Endothelial cell (in vitro differentiated cells): ENCODE data around the gene UPF1. TPM values are rescaled to one million over a fixed set of nuclear protein-coding genes. Genes with fewer than 3 reads are reported as not detected.

Experiments
- DNase-seq: peaks from one replicate; pipeline ENCODE4 v3.0.0; 2021; ENCODE audit warnings: low spot score
- H3K27ac Mint-ChIP-seq: one replicate; pipeline ENCODE4 v1.8.0; 2021; ENCODE audit warnings: mixed read lengths, inconsistent platforms; ENCODE audit not compliant: unreplicated experiment
- H3K27me3 Mint-ChIP-seq: one replicate; pipeline ENCODE4 v1.8.0; 2021; ENCODE audit warnings: mild to moderate bottlenecking, moderate library complexity, mixed read lengths, inconsistent platforms; ENCODE audit not compliant: unreplicated experiment
- H3K36me3 Mint-ChIP-seq: one replicate; pipeline ENCODE4 v1.8.0; 2021; ENCODE audit warnings: mild to moderate bottlenecking, low read depth, mixed read lengths, inconsistent platforms; ENCODE audit not compliant: unreplicated experiment
- H3K4me1 Mint-ChIP-seq: one replicate; pipeline ENCODE4 v1.8.0; 2021; ENCODE audit warnings: mild to moderate bottlenecking, mixed read lengths, inconsistent platforms; ENCODE audit not compliant: unreplicated experiment
- H3K4me3 Mint-ChIP-seq: one replicate; pipeline ENCODE4 v1.8.0; 2021; ENCODE audit warnings: mild to moderate bottlenecking, mixed read lengths, inconsistent platforms; ENCODE audit not compliant: unreplicated experiment
- H3K9me3 Mint-ChIP-seq: one replicate; pipeline ENCODE4 v1.8.0; 2021; ENCODE audit warnings: mixed read lengths, inconsistent platforms; ENCODE audit not compliant: unreplicated experiment
- CTCF ChIP-seq: fragments of 200-600 bp; sonication (generic); IDR thresholded peaks from one replicate; pipeline ENCODE4 v1.5.0; 2021; ENCODE audit warnings: antibody characterized with exemption; ENCODE audit not compliant: unreplicated experiment
- total RNA-seq: library from RNA; stranded (reverse); fragmentation: NEBNext Ultra II Directional; extraction: Animal tissue kit (Norgen Biotek cat#: 25700); gene quantifications from one replicate; pipeline ENCODE4 v1.2.1, GENCODE V29; 2021; ENCODE audit not compliant: unreplicated experiment

The UPF1 gene
- total RNA-seq, 1 donor from 2014 or later: 69.8 TPM

- peaks cover 16% of the 10 kb centered on the region for H3K27me3 Mint-ChIP-seq
- H3K4me1 Mint-ChIP-seq: no peaks in the 10 kb centered on the region
- no peak overlapping the region for H3K4me3 Mint-ChIP-seq
- peak; percentile 28 for TF ChIP-seq CTCF
- H3K9me3 Mint-ChIP-seq: no peaks in the 10 kb centered on the region
- no peak for DNase-seq
- peak overlapping the region; percentile 61 for H3K27ac Mint-ChIP-seq
- peaks cover 20% of the 10 kb centered on the region for H3K36me3 Mint-ChIP-seq
Measured at GRCh38 chr19:18866800-18867123, 35.0 kb downstream of the UPF1 start.

- no peaks in the 10 kb centered on the region for H3K4me1 Mint-ChIP-seq
- peak overlapping the region; percentile 61 for H3K27ac Mint-ChIP-seq
- no peak for TF ChIP-seq CTCF
- no peak for DNase-seq
- H3K4me3 Mint-ChIP-seq: peak overlapping the region; percentile 48
- peaks cover 20% of the 10 kb centered on the region for H3K27me3 Mint-ChIP-seq
- no peaks in the 10 kb centered on the region for H3K9me3 Mint-ChIP-seq
- H3K36me3 Mint-ChIP-seq: peaks cover 16% of the 10 kb centered on the region
Measured at GRCh38 chr19:18867199-18867598, 35.4 kb downstream of the UPF1 start.

- no peak for TF ChIP-seq CTCF
- no peak for DNase-seq
- H3K27me3 Mint-ChIP-seq: peaks cover 20% of the 10 kb centered on the region
- no peaks in the 10 kb centered on the region for H3K9me3 Mint-ChIP-seq
- peaks cover 14% of the 10 kb centered on the region for H3K36me3 Mint-ChIP-seq
- no peak overlapping the region for H3K27ac Mint-ChIP-seq
- H3K4me3 Mint-ChIP-seq: peak overlapping the region; percentile 59
- no peaks in the 10 kb centered on the region for H3K4me1 Mint-ChIP-seq
Measured at GRCh38 chr19:18867751-18868150, 36.0 kb downstream of the UPF1 start.

GRCh38 chr19:18868380-18869022 is 36.7 kb downstream of the UPF1 start:
- no peak for DNase-seq
- Mint-ChIP-seq H3K36me3 (peaks cover 18% of the 10 kb centered on the region), H3K4me1 (no peaks in the 10 kb centered on the region), H3K27me3 (peaks cover 20% of the 10 kb centered on the region), H3K27ac (no peak overlapping the region), H3K4me3 (no peak overlapping the region), H3K9me3 (no peaks in the 10 kb centered on the region)
- no peak for TF ChIP-seq CTCF

- TF ChIP-seq CTCF: no peak
- no peaks in the 10 kb centered on the region for H3K9me3 Mint-ChIP-seq
- no peak overlapping the region for H3K27ac Mint-ChIP-seq
- H3K4me1 Mint-ChIP-seq: no peaks in the 10 kb centered on the region
- peaks cover 18% of the 10 kb centered on the region for H3K36me3 Mint-ChIP-seq
- H3K4me3 Mint-ChIP-seq: no peak overlapping the region
- DNase-seq: no peak
- peaks cover 20% of the 10 kb centered on the region for H3K27me3 Mint-ChIP-seq
Measured at GRCh38 chr19:18869023-18869618, 37.4 kb downstream of the UPF1 start.
